Fibroblast of mammary gland (primary cell): ENCODE measurements around the gene FGF4.

Experiments used
- DNase-seq: peaks from one replicate; pipeline ENCODE4 v3.0.0-alpha.2; 2010; ENCODE audit warnings: low read depth
- H3K4me3 ChIP-seq: 2 replicates; pipeline ENCODE4 v1.5.1; 2011; ENCODE audit warnings: low read depth, mild to moderate bottlenecking, low read length, moderate library complexity; ENCODE audit not compliant: control insufficient read depth
- TF ChIP-seq, protein P1 (sequence below): conservative IDR thresholded peaks from 2 replicates; pipeline ENCODE4 v1.5.1; 2011; ENCODE audit warnings: low read depth, low read length, inconsistent platforms; ENCODE audit not compliant: control insufficient read depth, insufficient read depth

Gene FGF4

GRCh38 chr11:69760319-69760718 lies 14.8 kb downstream of the FGF4 start:
- no peak for DNase-seq
- H3K4me3 ChIP-seq: no peak overlapping the region
- TF ChIP-seq, protein P1, sequence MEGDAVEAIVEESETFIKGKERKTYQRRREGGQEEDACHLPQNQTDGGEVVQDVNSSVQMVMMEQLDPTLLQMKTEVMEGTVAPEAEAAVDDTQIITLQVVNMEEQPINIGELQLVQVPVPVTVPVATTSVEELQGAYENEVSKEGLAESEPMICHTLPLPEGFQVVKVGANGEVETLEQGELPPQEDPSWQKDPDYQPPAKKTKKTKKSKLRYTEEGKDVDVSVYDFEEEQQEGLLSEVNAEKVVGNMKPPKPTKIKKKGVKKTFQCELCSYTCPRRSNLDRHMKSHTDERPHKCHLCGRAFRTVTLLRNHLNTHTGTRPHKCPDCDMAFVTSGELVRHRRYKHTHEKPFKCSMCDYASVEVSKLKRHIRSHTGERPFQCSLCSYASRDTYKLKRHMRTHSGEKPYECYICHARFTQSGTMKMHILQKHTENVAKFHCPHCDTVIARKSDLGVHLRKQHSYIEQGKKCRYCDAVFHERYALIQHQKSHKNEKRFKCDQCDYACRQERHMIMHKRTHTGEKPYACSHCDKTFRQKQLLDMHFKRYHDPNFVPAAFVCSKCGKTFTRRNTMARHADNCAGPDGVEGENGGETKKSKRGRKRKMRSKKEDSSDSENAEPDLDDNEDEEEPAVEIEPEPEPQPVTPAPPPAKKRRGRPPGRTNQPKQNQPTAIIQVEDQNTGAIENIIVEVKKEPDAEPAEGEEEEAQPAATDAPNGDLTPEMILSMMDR: no peak

DNA sequence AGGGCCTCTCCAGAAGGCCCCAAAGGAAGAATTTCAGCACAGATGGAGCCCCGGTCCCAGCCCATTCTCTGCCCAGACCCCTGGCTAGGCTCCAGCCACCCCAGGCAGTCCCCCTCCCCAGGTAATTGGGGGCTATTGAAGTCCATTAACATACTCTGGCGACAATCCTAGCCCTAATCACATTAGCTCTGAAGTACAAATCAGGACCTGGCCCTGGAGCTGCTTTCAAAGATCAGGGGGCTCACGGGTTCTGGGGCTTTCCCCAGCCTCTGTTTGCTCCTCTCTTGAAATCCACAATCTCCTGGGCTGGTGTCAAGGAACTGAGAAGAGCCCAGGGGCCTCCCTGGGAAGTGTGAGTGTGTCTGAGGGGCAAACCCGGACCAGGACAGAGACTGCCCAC lies 22.3 kb downstream of the FGF4 start:
- DNase-seq: no peak
- TF ChIP-seq, protein P1: no peak
- no peak overlapping the region for H3K4me3 ChIP-seq

- TF ChIP-seq, protein P1: no peak
- no peak for DNase-seq
- H3K4me3 ChIP-seq: no peak overlapping the region
Measured at GRCh38 chr11:69750875-69751597, 24.1 kb downstream of the FGF4 start.

GRCh38 chr11:69750108-69750850 lies 24.9 kb downstream of the FGF4 start:
- no peak for DNase-seq
- TF ChIP-seq, protein P1: no peak

GRCh38 chr11:69748637-69749036 lies 26.5 kb downstream of the FGF4 start:
- no peak overlapping the region for H3K4me3 ChIP-seq
- TF ChIP-seq, protein P1: no peak
- DNase-seq: no peak

More at GRCh38 chr11:69750108-69750850, 24.9 kb downstream of the FGF4 start:
- H3K4me3 ChIP-seq: no peak overlapping the region

DNA sequence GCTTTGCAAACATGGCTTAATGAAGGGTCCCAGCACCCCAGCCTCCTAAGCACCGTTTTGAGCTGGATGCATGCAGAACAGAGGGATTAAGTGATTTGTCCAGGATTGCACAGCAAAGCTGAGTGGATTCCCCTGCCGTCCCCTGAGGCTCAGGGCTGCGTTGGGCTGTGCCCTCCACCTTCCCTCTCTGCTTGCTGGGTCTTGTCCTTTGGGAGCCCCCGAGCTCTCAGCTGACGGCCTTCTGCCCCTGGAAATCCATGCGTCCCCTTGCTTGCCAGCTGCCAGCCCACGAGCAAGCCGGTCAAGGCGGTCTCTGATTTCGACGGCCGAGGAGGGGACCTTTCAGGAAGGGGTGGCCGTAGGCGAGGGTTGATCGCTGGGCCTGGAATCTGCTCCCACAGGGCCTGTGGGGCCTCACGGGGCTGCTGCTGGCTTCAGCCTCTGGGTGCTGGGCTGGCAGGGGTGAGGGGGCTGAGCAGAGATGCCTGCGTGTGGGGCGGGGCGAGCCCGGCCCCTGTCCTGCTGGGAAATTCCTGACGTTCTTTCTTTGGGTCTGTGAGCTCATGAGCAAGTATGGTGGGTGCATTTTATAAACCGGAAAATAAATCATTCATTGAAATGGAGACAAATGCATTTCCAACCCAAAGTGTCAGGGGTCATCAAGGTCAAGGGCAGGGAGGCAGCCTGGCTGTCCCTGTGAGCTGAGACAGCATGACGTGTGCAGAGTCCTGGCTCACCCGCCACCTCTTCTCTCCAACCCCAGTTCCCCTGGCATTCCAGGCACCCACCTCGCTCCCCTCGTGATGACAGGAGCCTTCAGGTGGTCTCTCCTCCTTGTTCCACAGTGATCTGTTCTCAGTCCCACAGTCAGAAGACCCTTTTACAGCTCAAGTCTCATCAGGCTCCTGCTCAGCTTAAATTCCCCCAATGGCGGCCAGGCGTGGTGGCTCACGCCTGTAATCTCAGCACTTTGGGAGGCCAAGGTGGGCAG lies 28.1 kb downstream of the FGF4 start:
- DNase-seq: no peak
- no peak overlapping the region for H3K4me3 ChIP-seq
- TF ChIP-seq, protein P1: no peak
